Bone marrow (tissue), 2 donors: Measurements from ENCODE around the gene ABI3.
"Not testable (repeated sequence)": the region's sequence is repeated elsewhere in the genome, so short reads cannot be mapped to it uniquely, and the experiment has no call there.

Source experiments
- DNase-seq, 2 donors: peaks; one replicate each; lab custom pipeline; 2025; lab: John Stamatoyannopoulos, UW

Gene ABI3

GRCh38 chr17:49252148-49252695 lies 41.7 kb downstream of the ABI3 start:
- peak in 1 of 2 donors; percentile 16 for DNase-seq

GRCh38 chr17:49254066-49254465 lies 43.6 kb downstream of the ABI3 start:
- DNase-seq: no peak

GRCh38 chr17:49255125-49255524 lies 44.6 kb downstream of the ABI3 start:
- no peak for DNase-seq

GRCh38 chr17:49258394-49258793 lies 47.9 kb downstream of the ABI3 start:
- DNase-seq: no peak

GRCh38 chr17:49259663-49260010 lies 49.1 kb downstream of the ABI3 start:
- DNase-seq: no peak

- DNase-seq: peak; percentile 46 to 65
Observed at GRCh38 chr17:49260011-49260816, 49.7 kb downstream of the ABI3 start.

- DNase-seq: no peak
Observed at GRCh38 chr17:49260817-49261291, 50.3 kb downstream of the ABI3 start.

- DNase-seq: not testable (repeated sequence)
Observed at GRCh38 chr17:49261540-49261939, 51.0 kb downstream of the ABI3 start.

GRCh38 chr17:49266233-49266632 lies 55.7 kb downstream of the ABI3 start:
- DNase-seq: no peak

- DNase-seq: no peak
Observed at GRCh38 chr17:49267912-49268311, 57.4 kb downstream of the ABI3 start.

- no peak for DNase-seq
Observed at GRCh38 chr17:49269356-49269755, 58.8 kb downstream of the ABI3 start.
